22Rv1 (cell line): ENCODE measurements around the gene NLRC3.

Experiments used
- H3K27ac ChIP-seq: fragments of 450-650 bp; 2 replicates; pipeline ENCODE4 v1.5.1; 2017
- ZFX ChIP-seq: fragments of 450-650 bp; IDR thresholded peaks from 2 replicates; pipeline ENCODE4 v1.6.1; 2017; ENCODE audit warnings: antibody characterized with exemption, borderline replicate concordance
- TF ChIP-seq, protein P1 (sequence below): fragments of 450-650 bp; IDR thresholded peaks from 2 replicates; pipeline ENCODE4 v1.5.1; 2017; ENCODE audit warnings: mild to moderate bottlenecking

Gene NLRC3, protein sequence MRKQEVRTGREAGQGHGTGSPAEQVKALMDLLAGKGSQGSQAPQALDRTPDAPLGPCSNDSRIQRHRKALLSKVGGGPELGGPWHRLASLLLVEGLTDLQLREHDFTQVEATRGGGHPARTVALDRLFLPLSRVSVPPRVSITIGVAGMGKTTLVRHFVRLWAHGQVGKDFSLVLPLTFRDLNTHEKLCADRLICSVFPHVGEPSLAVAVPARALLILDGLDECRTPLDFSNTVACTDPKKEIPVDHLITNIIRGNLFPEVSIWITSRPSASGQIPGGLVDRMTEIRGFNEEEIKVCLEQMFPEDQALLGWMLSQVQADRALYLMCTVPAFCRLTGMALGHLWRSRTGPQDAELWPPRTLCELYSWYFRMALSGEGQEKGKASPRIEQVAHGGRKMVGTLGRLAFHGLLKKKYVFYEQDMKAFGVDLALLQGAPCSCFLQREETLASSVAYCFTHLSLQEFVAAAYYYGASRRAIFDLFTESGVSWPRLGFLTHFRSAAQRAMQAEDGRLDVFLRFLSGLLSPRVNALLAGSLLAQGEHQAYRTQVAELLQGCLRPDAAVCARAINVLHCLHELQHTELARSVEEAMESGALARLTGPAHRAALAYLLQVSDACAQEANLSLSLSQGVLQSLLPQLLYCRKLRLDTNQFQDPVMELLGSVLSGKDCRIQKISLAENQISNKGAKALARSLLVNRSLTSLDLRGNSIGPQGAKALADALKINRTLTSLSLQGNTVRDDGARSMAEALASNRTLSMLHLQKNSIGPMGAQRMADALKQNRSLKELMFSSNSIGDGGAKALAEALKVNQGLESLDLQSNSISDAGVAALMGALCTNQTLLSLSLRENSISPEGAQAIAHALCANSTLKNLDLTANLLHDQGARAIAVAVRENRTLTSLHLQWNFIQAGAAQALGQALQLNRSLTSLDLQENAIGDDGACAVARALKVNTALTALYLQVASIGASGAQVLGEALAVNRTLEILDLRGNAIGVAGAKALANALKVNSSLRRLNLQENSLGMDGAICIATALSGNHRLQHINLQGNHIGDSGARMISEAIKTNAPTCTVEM

DNA sequence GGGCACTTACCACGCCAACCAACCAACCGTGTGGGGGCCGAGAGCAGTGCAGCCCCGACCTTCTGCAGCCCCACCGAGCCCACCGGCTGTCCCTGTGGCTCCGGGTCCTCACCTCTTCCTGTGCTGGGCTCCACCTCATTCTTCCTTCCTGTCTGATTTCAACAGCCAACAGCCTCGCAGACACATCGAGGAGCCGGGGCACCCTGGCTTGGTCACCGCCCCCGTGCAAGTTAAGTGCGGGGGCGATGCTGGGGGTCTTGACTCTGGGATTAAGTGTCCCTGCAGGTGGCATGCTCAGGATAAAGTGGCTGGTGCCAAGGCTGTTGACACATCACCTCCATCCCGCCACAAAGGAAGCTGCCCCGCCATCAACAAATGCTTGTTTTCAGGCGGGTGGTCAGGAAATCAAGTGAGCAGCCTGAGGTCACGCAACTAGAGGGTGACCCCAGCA is at the start of gene NLRC3:
TSS of gene NLRC3 (minus strand) at position 102 of the 451 bp plus-strand sequence. CDS start 12,367 bp downstream, outside the sequence.
- TF ChIP-seq ZFX = no peak
- TF ChIP-seq, protein P1, sequence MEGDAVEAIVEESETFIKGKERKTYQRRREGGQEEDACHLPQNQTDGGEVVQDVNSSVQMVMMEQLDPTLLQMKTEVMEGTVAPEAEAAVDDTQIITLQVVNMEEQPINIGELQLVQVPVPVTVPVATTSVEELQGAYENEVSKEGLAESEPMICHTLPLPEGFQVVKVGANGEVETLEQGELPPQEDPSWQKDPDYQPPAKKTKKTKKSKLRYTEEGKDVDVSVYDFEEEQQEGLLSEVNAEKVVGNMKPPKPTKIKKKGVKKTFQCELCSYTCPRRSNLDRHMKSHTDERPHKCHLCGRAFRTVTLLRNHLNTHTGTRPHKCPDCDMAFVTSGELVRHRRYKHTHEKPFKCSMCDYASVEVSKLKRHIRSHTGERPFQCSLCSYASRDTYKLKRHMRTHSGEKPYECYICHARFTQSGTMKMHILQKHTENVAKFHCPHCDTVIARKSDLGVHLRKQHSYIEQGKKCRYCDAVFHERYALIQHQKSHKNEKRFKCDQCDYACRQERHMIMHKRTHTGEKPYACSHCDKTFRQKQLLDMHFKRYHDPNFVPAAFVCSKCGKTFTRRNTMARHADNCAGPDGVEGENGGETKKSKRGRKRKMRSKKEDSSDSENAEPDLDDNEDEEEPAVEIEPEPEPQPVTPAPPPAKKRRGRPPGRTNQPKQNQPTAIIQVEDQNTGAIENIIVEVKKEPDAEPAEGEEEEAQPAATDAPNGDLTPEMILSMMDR = no peak
- no peak within 1 kb of the TSS for H3K27ac ChIP-seq

DNA sequence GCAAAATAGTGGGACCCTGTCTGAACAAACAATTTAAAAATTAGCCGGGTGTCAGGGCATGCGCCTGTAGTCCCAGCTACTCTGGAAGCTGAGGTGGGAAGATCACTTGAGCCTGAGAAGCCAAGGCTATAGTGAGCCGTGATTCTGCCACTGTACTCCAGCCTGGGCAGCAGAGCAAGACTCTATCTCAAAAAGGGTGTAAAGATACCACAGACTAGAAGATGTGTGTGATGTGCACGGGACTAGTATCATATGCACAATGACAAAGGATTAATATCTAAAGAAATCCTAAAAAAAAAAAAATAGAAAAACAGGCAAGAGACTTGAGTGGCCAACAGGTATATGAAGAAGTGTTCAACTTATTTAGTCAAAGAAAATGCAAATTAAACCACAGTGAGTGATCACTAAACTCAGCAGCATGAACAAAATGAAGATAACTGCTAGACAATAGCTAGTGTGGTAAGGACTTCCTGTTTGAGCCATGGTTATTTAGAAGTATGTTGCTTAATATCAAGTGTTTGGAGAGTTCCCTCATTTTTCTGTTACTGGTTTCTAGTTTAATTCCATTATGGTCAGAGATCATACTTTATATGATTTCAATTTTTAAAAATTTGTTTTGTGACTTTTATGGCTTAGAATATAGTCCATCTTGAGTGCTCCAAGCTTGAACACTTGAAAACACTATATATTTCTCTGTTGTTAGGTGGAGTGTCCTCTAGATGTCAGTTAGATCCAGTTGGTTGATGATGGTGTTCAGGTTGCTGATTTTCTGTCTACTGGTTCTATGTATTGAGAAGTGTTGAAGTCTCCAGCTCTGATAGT is 48.9 kb upstream of the NLRC3 start:
- TF ChIP-seq ZFX = no peak
- TF ChIP-seq, protein P1 = no peak
- H3K27ac ChIP-seq = no peak overlapping the region

DNA sequence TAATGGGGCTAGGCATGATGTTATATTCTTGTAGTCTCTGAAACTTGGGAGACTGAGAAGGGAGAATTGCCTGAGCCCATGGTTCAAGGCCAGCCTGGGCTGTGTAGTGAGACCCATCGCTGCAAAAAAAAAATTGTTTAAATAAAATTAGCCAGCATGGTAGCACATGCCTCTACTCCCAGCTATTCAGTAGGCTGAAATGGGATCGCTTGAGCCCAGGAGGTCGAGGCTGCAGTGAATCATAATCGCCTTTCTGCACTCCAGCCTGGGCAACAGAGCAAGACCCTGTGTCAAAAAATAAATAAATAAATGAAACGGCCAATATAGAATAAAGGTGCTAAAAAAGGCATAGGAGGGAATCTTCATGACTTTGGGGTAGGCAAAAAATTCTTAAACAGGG is 48.1 kb upstream of the NLRC3 start:
- no peak overlapping the region for H3K27ac ChIP-seq
- TF ChIP-seq, protein P1 = no peak
- TF ChIP-seq ZFX = no peak

DNA sequence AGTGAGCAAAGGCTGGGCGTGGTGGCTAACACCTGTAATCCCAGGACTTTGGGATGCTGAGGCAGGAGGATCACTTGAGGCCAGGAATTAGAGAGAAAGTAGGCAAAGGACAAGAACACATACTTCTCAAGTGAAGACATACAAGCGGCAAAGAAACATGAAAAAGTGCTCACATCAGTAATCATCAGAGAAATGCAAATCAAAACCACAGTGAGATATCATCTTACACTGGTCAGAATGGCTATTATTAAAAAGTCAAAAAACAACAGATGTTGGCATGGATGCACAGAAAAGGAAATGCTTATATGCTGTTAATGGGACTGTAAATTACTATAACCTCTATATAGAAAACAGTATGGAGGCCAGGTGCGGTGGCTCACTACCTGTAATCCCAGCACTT is 46.4 kb upstream of the NLRC3 start:
- no peak overlapping the region for H3K27ac ChIP-seq
- no peak for TF ChIP-seq ZFX
- TF ChIP-seq, protein P1 = no peak

DNA sequence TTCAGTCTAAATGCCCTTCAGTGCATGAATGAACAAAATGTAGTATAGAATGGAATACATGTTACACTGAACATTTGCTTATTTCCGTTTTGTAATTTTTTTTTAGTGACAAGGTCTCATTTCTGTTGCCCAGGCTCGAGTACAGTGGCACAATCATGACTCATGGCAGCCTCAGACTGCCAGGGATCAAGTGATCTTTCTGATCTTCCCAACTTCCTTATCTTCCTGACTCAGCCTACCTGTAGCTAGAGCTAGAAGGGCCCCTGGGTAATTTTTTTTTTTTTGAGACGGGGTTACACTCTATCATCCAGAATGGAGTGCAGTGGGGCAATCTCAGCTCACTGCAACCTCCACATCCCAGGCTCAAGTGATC is 41.6 kb upstream of the NLRC3 start:
- H3K27ac ChIP-seq = no peak overlapping the region
- TF ChIP-seq, protein P1 = no peak
- TF ChIP-seq ZFX = no peak

DNA sequence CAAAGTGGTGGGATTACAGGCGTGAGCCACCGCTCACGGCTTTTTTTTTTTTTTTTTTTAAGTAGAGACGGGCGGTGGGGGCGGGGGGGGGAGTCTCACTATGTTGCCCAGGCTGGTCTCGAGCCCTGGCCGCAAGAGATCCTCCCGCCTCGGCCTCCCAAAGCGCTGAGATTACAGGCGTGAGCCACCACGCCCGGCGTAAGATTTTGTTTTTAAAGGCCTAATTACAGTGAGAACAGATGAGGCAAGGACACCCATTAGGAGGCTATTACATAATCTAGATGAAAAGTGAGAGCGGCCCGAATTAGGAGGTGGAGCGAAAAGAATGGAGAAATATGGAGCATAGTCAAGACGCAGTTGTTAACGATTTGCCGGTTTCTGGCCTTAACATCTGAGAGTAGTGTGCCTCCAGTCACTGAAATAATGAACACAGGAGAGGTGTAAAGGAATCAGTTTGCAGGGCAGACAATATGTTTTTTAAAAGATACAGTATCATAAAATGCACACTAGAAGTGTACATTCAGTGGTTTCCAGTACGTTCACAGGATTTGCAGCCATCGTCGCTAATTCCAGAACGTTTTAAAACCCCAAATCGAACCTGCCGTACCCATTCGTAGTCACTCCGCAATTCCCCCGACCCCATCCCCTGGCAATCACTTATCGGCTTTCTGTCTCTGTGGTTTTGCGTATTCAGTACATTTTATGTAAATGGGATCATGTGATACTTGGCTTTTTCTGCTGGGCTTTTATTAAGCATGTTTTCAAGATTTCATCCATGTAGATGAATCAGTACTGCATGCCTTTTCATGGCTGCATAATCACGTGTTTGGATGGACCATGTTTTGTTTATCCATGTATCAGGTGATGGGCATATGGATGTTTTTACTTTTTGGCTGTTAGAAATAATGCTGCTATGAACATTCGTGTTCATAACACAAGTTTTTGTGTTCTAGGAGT is 35.6 kb upstream of the NLRC3 start:
- peak overlapping the region; percentile 78 for H3K27ac ChIP-seq
- TF ChIP-seq, protein P1 = no peak
- TF ChIP-seq ZFX = no peak
